G401 (cell line): ENCODE measurements around the gene CREB3. TPM values are rescaled to one million over a fixed set of nuclear protein-coding genes. Genes with fewer than 3 reads are reported as not detected.

ENCODE experiments used
- DNase-seq: peaks from one replicate; pipeline ENCODE4 v3.0.0-alpha.2; 2015; ENCODE audit warnings: low spot score
- in situ Hi-C: cut with HindIII; loops from 2 replicates; pipeline ENCODE4 v1.10.0; 2016; ENCODE audit warnings: low sequenced_read_pairs, mixed read lengths
- total RNA-seq: library from RNA; depleted of rRNA; stranded (reverse); fragments of >200 nt; shearing (Covaris generic); gene quantifications from 2 replicates; pipeline ENCODE4 v1.2.3, GENCODE V29; 2014

Gene CREB3
- total RNA-seq, 1 experiment from 2014 or later = 40.3 TPM

DNA sequence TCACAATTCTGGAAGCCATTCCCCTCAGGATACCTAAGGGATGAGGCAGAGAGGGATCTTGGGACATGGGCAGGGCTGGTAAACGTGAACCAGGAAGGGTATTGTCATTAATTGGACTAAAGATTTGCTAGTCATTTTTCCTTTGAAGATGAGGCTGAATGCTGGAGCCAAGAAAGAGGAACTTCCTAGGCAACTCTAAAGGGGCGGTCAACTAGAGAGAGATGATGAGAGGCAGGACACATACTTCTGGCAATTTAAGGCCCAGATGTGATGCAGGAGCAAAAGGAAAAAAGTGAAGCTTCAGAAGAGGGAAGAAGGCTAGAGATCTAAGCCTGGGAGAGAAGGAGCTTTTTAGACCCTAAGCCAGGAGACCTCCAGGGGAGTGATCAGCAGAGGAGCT is 11.0 kb downstream of the CREB3 start:
- in situ Hi-C loops = no loop called here
- no peak for DNase-seq

GRCh38 chr9:35743880-35744518 is 11.5 kb downstream of the CREB3 start:
- in situ Hi-C loops = no loop called here
- no peak for DNase-seq

DNA sequence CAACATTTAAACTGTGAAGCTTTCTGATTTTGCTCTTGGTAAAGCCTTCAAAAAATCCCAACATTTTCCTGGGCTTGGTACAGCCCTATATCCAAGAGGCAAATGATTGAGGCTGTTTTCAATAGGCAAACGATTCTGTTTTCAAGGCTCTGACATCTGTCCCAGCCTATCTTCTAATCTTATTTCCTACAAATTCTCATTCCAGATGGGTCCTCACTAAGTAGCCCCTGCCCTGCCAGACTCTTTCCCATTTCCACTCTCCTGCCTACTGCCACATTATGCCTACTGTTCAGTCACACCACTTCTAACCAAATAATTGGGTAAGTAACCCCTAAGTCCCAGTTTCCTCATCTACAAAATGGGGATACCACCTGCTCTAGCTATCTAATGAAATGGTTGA is 13.1 kb downstream of the CREB3 start:
- in situ Hi-C loops = no loop called here
- DNase-seq = no peak

DNA sequence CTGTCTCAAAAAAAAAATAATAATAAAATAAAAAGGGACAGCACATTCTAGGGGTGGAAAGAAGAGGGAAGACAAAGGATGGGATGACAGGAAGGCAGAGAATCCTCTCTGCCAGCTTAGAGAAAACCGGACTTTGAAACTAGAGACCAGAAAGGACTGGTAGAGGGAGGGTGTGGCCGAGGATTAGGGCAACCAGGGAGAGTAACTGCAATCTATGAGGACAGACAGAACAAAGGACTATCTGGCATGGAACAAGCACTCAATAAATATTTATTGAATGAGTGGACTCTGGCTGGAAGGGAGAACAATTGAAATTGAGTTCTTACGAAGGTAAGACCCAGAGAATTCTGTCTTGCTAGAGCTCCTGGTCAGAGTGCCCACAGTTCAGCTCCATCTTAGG is 14.1 kb downstream of the CREB3 start:
- in situ Hi-C loops = no loop called here
- no peak for DNase-seq

DNA sequence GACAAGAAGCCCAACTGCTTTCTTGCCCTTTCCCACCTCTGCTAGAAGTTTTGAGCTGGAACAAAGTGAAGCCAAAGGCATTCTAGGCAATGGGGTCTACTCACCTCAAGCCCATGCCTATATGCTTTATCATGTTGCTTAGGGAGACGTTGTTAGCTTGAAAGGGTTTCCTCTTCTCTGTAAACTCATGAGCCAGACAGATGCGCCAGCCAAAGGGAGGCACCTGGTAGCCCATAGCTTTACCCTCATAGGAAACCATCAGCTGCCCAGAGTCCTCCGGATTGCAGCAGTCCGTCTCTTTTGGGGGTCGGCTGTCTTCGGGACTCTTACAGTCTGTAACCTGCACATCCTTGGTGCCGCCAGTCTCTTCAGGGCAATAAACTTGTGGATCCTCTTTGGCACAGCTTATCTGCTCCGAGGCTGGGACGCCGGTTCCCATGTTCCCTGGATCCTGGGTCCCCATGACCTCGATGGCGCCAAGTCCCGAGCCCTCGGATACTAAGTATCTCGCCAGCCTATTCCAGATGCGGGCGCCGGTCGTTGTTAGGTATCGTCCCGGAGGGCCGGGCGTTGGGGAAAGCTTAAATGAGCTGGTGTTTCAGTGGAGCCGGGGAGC is 15.9 kb downstream of the CREB3 start:
- in situ Hi-C loops = no loop called here
- DNase-seq = no peak

- peak; percentile 84 for DNase-seq
- in situ Hi-C loops = no loop called here
Measured at GRCh38 chr9:35748858-35749514, 16.5 kb downstream of the CREB3 start, which contains the start of the genes GBA2 and RGP1. GBA2 (minus strand) TSS chr9:35749228; CDS start chr9:35748704, 524 bp downstream. RGP1 (plus strand) TSS chr9:35749287; CDS start chr9:35749756, 469 bp downstream.

DNA sequence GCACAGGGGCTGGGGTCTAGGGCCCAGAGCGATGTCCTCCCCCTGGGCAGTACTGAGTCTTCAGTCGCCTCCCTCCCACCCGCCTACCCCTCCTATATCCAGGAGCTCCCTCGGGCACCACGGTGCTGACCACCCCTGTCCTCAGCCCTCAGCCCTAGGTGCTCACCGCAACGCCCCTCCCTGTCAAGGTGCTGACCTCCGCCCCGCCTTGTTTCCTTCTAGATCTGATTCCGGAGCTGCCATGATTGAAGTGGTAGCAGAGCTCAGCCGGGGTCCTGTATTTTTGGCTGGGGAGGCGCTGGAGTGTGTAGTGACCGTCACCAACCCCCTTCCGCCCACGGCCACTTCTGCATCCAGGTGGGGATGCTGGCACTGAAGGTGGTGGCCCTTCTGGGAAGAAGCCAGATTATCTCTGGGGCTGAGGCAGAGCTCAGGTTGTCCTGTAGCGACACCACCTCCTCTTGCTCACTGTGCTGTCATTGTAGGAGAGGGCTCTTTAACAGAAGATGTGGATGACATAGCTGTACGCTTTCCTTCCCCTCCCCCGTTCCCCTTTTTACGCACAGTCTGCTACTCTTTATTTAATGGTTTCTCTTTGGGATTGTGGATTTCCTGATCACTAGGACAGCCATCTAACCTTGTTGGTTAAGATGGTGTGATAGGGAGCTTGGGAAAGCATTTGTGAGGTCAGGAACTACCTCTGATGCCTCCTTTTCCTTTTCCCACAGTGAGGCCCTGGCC is 17.2 kb downstream of the CREB3 start:
- in situ Hi-C loops = no loop called here
- peak; percentile 83 for DNase-seq

- in situ Hi-C loops = no loop called here
- DNase-seq = no peak
Measured at GRCh38 chr9:35750256-35750531, 17.7 kb downstream of the CREB3 start.

GRCh38 chr9:35753466-35753865 is 21.0 kb downstream of the CREB3 start:
- no peak for DNase-seq
- in situ Hi-C loops = no loop called here

GRCh38 chr9:35754264-35754663 is 21.8 kb downstream of the CREB3 start, which contains the start of gene MSMP:
MSMP (minus strand) TSS chr9:35754276; CDS start chr9:35754129, 147 bp downstream.
- in situ Hi-C loops = no loop called here
- DNase-seq = no peak

- in situ Hi-C loops = no loop called here
- no peak for DNase-seq
Measured at GRCh38 chr9:35755071-35755470, 22.6 kb downstream of the CREB3 start.

GRCh38 chr9:35756275-35757225 is 24.1 kb downstream of the CREB3 start:
- DNase-seq = peak; percentile 77
- in situ Hi-C loops = no loop called here

DNA sequence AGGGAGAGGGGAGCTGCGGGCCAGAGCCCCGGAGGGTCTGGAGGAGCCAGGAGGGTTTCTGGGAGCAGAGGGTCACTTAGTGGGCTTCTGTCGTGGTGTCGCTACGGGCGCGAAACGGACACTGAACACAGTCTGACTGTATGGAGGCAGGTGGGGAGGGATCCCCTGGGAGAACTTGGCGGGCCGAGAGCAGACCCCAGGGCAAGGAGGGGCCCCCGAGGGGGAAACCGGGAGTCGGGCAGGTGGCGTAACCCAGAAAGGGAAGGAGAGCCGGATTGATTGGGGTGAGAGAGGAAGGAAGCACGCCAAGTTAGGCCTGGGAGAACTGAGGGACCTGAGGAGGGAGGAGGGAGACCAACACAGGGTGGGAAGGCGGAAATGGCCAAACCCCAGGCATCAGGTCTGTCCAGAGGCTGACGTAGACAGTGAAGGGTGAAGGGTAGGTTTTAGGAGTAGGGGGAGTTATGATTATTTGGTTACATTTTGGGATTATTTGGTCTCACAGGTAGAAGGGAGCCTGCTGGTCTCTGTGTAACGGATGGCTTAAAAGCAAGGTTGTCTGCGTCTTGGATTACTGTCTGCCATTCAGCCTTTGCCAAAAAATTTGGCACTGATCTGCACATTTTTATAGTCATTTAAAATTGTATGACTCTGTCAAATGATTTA is 24.9 kb downstream of the CREB3 start:
- in situ Hi-C loops = no loop called here
- peak; percentile 83 for DNase-seq

DNA sequence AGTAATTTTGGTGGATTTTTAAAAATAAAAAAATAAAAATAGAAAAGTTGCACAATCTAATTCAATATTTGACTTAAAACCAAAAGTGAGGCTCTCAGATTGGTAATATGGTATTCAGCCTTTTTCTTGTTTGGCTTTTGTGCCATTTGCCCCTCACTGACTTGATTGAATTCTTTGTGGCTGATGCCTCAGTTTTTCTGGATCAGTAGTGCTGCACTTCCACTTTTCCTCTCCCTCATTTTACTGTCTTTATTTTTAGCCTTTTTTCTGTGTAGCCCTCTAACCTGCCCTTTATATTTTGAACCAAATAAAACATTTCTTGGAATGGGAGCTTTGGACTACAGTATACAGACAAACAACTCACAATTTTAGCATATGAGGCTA is 25.4 kb downstream of the CREB3 start:
- no peak for DNase-seq
- in situ Hi-C loops = no loop called here

- no peak for DNase-seq
- in situ Hi-C loops = no loop called here
Measured at GRCh38 chr9:35758475-35759050, 26.1 kb downstream of the CREB3 start.

DNA sequence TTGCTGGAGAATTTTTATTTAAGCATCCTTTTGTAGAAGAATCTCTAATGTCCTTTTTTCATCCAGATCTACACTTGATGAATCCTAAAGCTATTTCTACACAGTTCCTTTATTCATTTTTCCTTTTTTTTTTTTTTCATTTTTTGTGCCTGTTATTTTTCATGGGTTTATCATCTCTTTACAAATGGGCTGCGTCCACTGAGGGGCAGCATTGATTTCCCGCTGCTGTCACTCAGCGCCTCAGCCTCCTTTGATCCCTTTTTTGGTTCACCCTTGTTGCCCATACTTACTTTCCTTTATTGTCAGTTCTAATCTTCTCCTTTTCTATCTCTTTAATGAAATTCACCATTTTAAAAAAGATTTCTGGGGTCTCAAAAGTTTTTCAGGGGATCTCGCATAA is 27.3 kb downstream of the CREB3 start:
- in situ Hi-C loops = no loop called here

GRCh38 chr9:35760651-35761050 is 28.2 kb downstream of the CREB3 start:
- in situ Hi-C loops = no loop called here
- DNase-seq = no peak

More for the DNA sequence above, 27.3 kb downstream of the CREB3 start:
- DNase-seq = no peak

- DNase-seq = no peak
- in situ Hi-C loops = no loop called here
Measured at GRCh38 chr9:35763181-35763580, 30.7 kb downstream of the CREB3 start.
